HCT116 (cell line): ENCODE data around the gene SCAMP1. TPM values are rescaled to one million over a fixed set of nuclear protein-coding genes. Genes with fewer than 3 reads are reported as not detected.

Experiments used
- ATAC-seq: fragments of 200-7000 bp; cut with Tn5 transposase; 2 replicates; pipeline ENCODE4 v1.9.1; 2020; ENCODE audit warnings: mild to moderate bottlenecking, moderate library complexity
- BruUV-seq: library from RNA; stranded (reverse); fragments of 400-500 nt; replicated peaks from 2 replicates; lab custom pipeline; 2021; lab: Mats Ljungman, UMichigan
- CTCF ChIA-PET: fragments of 300-600 bp; sonication (Branson Sonifier 250); formaldehyde crosslinking; loops from one replicate; lab custom pipeline; 2021; ENCODE audit warnings: antibody characterized with exemption; lab: Charles Lee
- POLR2A ChIA-PET: fragments of 300-600, 350-600 bp; sonication (Branson Sonifier 250); formaldehyde crosslinking; loops from one replicate; lab custom pipeline; 2021; ENCODE audit warnings: antibody characterized with exemption; lab: Charles Lee
- RAD21 ChIA-PET, 2 experiments: fragments of 300-600 bp; sonication (Branson Sonifier 250); formaldehyde crosslinking; loops; one replicate each; lab custom pipeline; 2023; ENCODE audit warnings: low total read pairs in 2 of 2; ENCODE audit not compliant: uncharacterized antibody in 2 of 2, unreplicated experiment in 2 of 2, low non-redundant PET in 1 of 2; lab: Charles Lee
- DNase-seq: peaks from one replicate; pipeline ENCODE4 v3.0.0-alpha.2; 2010; ENCODE audit warnings: low read depth, low spot score
- H2AFZ ChIP-seq: fragments of 200-600 bp; shearing (Covaris generic), sonication (generic); 2 replicates; pipeline ENCODE4 v1.6.1; 2017; ENCODE audit warnings: low read depth, mixed run types, mixed read lengths, antibody characterized with exemption, low read length; ENCODE audit not compliant: poor library complexity, severe bottlenecking
- H3K27ac ChIP-seq: 2 replicates; pipeline ENCODE4 v1.5.1; 2012; ENCODE audit warnings: low read depth, low read length
- H3K27me3 ChIP-seq: fragments of 200-600 bp; sonication (generic); 2 replicates; pipeline ENCODE4 v1.6.1; 2016; ENCODE audit warnings: mixed run types, low read length, mixed read lengths; ENCODE audit not compliant: insufficient read depth
- H3K36me3 ChIP-seq, 2 experiments: fragments of 200-500 bp in 1 of 2; fragments of 200-600 bp in 1 of 2; sonication (Bioruptor generic) in 1 of 2; sonication (generic) in 1 of 2; 2 replicates each; pipeline versions ENCODE4 v1.5.1 to v1.6.1; 2014 to 2016; ENCODE audit warnings: low read length in 2 of 2, inconsistent platforms in 1 of 2, mixed read lengths in 1 of 2, mixed run types in 1 of 2; ENCODE audit not compliant: insufficient read depth in 2 of 2, control insufficient read depth in 1 of 2
- H3K4me1 ChIP-seq, 2 experiments: fragments of 200-600 bp in 1 of 2; sonication (generic) in 1 of 2; 2 replicates each; pipeline versions ENCODE4 v1.5.1 to v1.6.1; 2012 to 2017; ENCODE audit warnings: low read length in 2 of 2, inconsistent platforms in 1 of 2, mild to moderate bottlenecking in 1 of 2, mixed read lengths in 1 of 2, mixed run types in 1 of 2, moderate library complexity in 1 of 2; ENCODE audit not compliant: insufficient read depth in 2 of 2, control insufficient read depth in 1 of 2
- H3K4me2 ChIP-seq: fragments of 200-600 bp; sonication (generic); 2 replicates; pipeline ENCODE4 v1.6.1; 2017; ENCODE audit warnings: mixed run types, low read length, mixed read lengths
- H3K4me3 ChIP-seq, 2 experiments: fragments of 200-600 bp in 1 of 2; sonication (generic) in 1 of 2; replicated peaks in 1 of 2; 2 replicates each; pipeline ENCODE4 v1.5.1; 2011 to 2016; ENCODE audit warnings: low read length in 2 of 2, control low read depth in 1 of 2, low read depth in 1 of 2, mild to moderate bottlenecking in 1 of 2, mixed read lengths in 1 of 2, mixed run types in 1 of 2
- H3K79me2 ChIP-seq: fragments of 200-600 bp; sonication (generic); 2 replicates; pipeline ENCODE4 v1.6.1; 2017; ENCODE audit warnings: mild to moderate bottlenecking, mixed run types, low read length, moderate library complexity, mixed read lengths; ENCODE audit not compliant: insufficient read depth
- H3K9ac ChIP-seq: fragments of 200-600 bp; sonication (generic); 2 replicates; pipeline ENCODE4 v1.6.1; 2016; ENCODE audit warnings: low read length, mixed read lengths
- H3K9me2 ChIP-seq: fragments of 200-600 bp; sonication (generic), shearing (Covaris generic); 2 replicates; pipeline ENCODE4 v1.6.1; 2017; ENCODE audit warnings: mixed run types, mild to moderate bottlenecking, moderate library complexity; ENCODE audit not compliant: insufficient read depth
- H3K9me3 ChIP-seq, 2 experiments: fragments of 200-500 bp in 1 of 2; fragments of 200-600 bp in 1 of 2; sonication (Bioruptor generic) in 1 of 2; sonication (generic) in 1 of 2; 2 replicates each; pipeline ENCODE4 v1.6.1; 2014 to 2017; ENCODE audit warnings: low read length in 2 of 2, mixed read lengths in 2 of 2, inconsistent platforms in 1 of 2, low read depth in 1 of 2, mild to moderate bottlenecking in 1 of 2, mixed run types in 1 of 2, moderate library complexity in 1 of 2; ENCODE audit not compliant: control insufficient read depth in 1 of 2, insufficient read depth in 1 of 2
- H4K20me1 ChIP-seq: fragments of 200-600 bp; sonication (generic), shearing (Covaris generic); 2 replicates; pipeline ENCODE4 v1.6.1; 2017; ENCODE audit warnings: mixed run types, mild to moderate bottlenecking, moderate library complexity; ENCODE audit not compliant: insufficient read depth
- ELF1 ChIP-seq: IDR thresholded peaks from 2 replicates; pipeline ENCODE4 v1.6.1; 2012; ENCODE audit warnings: low read depth, borderline replicate concordance
- EZH2 ChIP-seq: fragments of 200-600 bp; sonication (generic); IDR thresholded peaks from 2 replicates; pipeline ENCODE4 v1.6.1; 2017; ENCODE audit warnings: antibody characterized with exemption, mixed run types
- FOSL1 ChIP-seq: IDR thresholded peaks from 2 replicates; pipeline ENCODE4 v1.6.1; 2012; ENCODE audit warnings: low read depth
- POLR2AphosphoS5 ChIP-seq: IDR thresholded peaks from 2 replicates; pipeline ENCODE4 v1.6.1; 2011; ENCODE audit warnings: mild to moderate bottlenecking, low read depth, low read length, moderate library complexity
- SRF ChIP-seq: IDR thresholded peaks from 2 replicates; pipeline ENCODE4 v1.6.1; 2012; ENCODE audit warnings: low read depth
- ZFX ChIP-seq: fragments of 450-650 bp; IDR thresholded peaks from 2 replicates; pipeline ENCODE4 v1.6.1; 2017
- intact Hi-C: fragments of 100-400 bp; cut with micrococcal nuclease; formaldehyde crosslinking; loops from 2 replicates; pipeline ENCODE4 v1.10.0; 2022
- total RNA-seq: library from RNA; stranded (reverse); gene quantifications from one replicate; pipeline ENCODE4 v1.2.1, GENCODE V29; 2021; ENCODE audit not compliant: unreplicated experiment
- TF ChIP-seq, protein P1 (sequence below): IDR thresholded peaks from 2 replicates; pipeline ENCODE4 v1.6.1; 2012
- TF ChIP-seq, protein P2 (sequence below): IDR thresholded peaks from 2 replicates; pipeline ENCODE4 v1.6.1; 2011; ENCODE audit warnings: mild to moderate bottlenecking, low read length, moderate library complexity; ENCODE audit not compliant: insufficient replicate concordance; ENCODE audit errors: extremely low read depth
- TF ChIP-seq, protein P3 (sequence below), 3 experiments: fragments of 200-600 bp in 1 of 3; sonication (generic) in 1 of 3; IDR thresholded peaks in 2 of 3; conservative IDR thresholded peaks in 1 of 3; 2 replicates each; pipeline ENCODE4 v1.5.1; 2012 to 2017; ENCODE audit warnings: low read depth in 2 of 3, low read length in 2 of 3, antibody characterized with exemption in 1 of 3, borderline replicate concordance in 1 of 3, control low read depth in 1 of 3, mild to moderate bottlenecking in 1 of 3, mixed read lengths in 1 of 3, mixed run types in 1 of 3, moderate library complexity in 1 of 3; ENCODE audit not compliant: insufficient read depth in 1 of 3

SCAMP1 gene
- total RNA-seq, 1 experiment from 2014 or later: 46.4 TPM

DNA sequence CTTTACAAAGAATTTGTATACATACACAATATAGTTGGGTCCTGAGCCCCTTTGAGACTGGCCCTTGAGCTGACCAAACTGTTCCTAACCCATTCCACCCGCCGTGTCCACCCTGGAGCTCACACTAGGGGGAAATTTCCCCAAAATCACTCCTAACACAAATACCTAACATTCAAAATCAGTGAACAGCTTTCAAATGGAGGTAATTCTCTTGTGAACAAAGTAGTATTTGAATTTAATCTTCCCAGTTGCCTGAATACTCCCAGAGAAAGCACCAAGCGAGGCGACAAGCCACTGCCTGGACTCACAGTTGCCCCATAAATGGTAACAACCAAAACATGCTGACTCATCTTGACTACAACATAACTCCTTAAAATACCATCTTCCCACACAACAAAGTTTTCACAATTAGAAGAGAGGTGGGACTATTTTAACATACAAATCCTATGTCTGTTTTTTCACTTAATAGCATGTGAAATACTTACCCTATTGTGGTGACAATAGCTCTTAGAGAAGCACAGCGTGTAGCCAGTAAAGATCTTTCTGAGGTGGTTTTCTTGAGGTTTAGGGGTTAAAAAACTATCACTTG is 31.7 kb upstream of the SCAMP1 start:
- no peak overlapping the region for H3K4me2 ChIP-seq
- H4K20me1 ChIP-seq: no peaks in the 10 kb centered on the region
- ChIA-PET RAD21 (no interaction called here), CTCF (no interaction called here)
- no peaks in the 10 kb centered on the region for H3K9me2 ChIP-seq
- H2AFZ ChIP-seq: peak overlapping the region; percentile 51
- BruUV-seq: no TSS peak
- TF ChIP-seq ZFX: no peak
- TF ChIP-seq POLR2AphosphoS5: no peak
- no peak for TF ChIP-seq SRF
- TF ChIP-seq, protein P1, sequence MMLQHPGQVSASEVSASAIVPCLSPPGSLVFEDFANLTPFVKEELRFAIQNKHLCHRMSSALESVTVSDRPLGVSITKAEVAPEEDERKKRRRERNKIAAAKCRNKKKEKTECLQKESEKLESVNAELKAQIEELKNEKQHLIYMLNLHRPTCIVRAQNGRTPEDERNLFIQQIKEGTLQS: no peak
- no peak for TF ChIP-seq EZH2
- TF ChIP-seq, protein P2, sequence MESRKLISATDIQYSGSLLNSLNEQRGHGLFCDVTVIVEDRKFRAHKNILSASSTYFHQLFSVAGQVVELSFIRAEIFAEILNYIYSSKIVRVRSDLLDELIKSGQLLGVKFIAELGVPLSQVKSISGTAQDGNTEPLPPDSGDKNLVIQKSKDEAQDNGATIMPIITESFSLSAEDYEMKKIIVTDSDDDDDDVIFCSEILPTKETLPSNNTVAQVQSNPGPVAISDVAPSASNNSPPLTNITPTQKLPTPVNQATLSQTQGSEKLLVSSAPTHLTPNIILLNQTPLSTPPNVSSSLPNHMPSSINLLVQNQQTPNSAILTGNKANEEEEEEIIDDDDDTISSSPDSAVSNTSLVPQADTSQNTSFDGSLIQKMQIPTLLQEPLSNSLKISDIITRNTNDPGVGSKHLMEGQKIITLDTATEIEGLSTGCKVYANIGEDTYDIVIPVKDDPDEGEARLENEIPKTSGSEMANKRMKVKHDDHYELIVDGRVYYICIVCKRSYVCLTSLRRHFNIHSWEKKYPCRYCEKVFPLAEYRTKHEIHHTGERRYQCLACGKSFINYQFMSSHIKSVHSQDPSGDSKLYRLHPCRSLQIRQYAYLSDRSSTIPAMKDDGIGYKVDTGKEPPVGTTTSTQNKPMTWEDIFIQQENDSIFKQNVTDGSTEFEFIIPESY: no peak
- TF ChIP-seq FOSL1: no peak
- TF ChIP-seq, protein P3, sequence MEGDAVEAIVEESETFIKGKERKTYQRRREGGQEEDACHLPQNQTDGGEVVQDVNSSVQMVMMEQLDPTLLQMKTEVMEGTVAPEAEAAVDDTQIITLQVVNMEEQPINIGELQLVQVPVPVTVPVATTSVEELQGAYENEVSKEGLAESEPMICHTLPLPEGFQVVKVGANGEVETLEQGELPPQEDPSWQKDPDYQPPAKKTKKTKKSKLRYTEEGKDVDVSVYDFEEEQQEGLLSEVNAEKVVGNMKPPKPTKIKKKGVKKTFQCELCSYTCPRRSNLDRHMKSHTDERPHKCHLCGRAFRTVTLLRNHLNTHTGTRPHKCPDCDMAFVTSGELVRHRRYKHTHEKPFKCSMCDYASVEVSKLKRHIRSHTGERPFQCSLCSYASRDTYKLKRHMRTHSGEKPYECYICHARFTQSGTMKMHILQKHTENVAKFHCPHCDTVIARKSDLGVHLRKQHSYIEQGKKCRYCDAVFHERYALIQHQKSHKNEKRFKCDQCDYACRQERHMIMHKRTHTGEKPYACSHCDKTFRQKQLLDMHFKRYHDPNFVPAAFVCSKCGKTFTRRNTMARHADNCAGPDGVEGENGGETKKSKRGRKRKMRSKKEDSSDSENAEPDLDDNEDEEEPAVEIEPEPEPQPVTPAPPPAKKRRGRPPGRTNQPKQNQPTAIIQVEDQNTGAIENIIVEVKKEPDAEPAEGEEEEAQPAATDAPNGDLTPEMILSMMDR (IDR thresholded peaks at IDR 0.05 in 2 of 3, conservative IDR thresholded peaks at IDR 0.05 in 1 of 3; ENCODE audit: borderline replicate concordance in 1 of 3, insufficient read depth in 1 of 3, low read depth in 2 of 3, low read length in 2 of 3): no peak
- no peak for TF ChIP-seq ELF1
- TF ChIP-seq, all 23 proteins: peak for 0
- DNase-seq (no peak), ATAC-seq (no peak)
- intact Hi-C loops: no loop called here
- H3K36me3 ChIP-seq: no peaks in the 10 kb centered on the region
- no peaks in the 10 kb centered on the region for H3K79me2 ChIP-seq
- POLR2A ChIA-PET: no interaction called here
- H3K4me3 ChIP-seq: no peak overlapping the region
- H3K9ac ChIP-seq: no peak overlapping the region
- no peaks in the 10 kb centered on the region for H3K27me3 ChIP-seq
- no peaks in the 10 kb centered on the region for H3K4me1 ChIP-seq
- H3K9me3 ChIP-seq: no peaks in the 10 kb centered on the region
- H3K27ac ChIP-seq: no peak overlapping the region
